Fibroblast of the aortic adventitia (primary cell): ENCODE results near the gene INHBB. TPM values are rescaled to one million over a fixed set of nuclear protein-coding genes. Genes with fewer than 3 reads are reported as not detected.
"Not testable (repeated sequence)": the region's sequence is repeated elsewhere in the genome, so short reads cannot be mapped to it uniquely, and the experiment has no call there.

Experiments used
- DNase-seq: peaks from one replicate; pipeline ENCODE4 v3.0.0-alpha.2; 2010; ENCODE audit warnings: low read depth
- H3K4me3 ChIP-seq: 2 replicates; pipeline ENCODE4 v1.5.1; 2011; ENCODE audit warnings: low read depth, mild to moderate bottlenecking, control low read depth, low read length, moderate library complexity
- total RNA-seq: library from RNA; depleted of rRNA; stranded (reverse); fragments of >200 nt; gene quantifications from 2 replicates; pipeline ENCODE4 v1.2.3, GENCODE V29; 2012; ENCODE audit warnings: low replicate concordance
- TF ChIP-seq, protein P1 (sequence below): IDR thresholded peaks from 2 replicates; pipeline ENCODE4 v1.5.1; 2011; ENCODE audit warnings: mild to moderate bottlenecking, low read length, control low read depth, inconsistent platforms; ENCODE audit not compliant: insufficient read depth

INHBB gene
- total RNA-seq, 1 donor, result not detected

DNA sequence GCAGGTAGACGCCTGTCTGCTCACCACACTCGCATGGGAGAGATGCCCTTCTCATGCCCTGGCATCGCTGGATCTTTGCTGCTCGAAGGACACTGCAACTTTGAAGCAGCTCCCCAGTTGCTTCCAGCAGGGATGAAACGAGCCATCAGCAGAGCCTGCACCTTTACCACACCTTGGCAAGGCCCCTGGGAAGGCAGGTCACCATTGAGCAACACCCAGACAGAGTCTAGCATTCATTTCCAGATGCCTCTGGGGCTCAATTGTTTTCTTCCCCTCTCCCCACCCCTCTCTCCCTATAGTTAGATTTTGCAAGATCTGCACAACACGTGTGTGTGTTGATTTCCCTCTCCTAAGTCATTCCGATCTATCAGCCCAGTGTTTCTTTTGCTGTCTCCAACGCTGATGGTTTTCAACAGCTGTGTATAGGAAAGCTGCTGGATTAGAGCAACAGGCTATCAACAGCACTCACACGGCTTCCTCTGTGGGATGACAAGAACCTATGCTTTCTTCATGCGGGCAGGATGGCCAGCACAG lies 25.6 kb upstream of the INHBB start:
- H3K4me3 ChIP-seq, result no peak overlapping the region
- peak; percentile 11 for DNase-seq
- TF ChIP-seq, protein P1, sequence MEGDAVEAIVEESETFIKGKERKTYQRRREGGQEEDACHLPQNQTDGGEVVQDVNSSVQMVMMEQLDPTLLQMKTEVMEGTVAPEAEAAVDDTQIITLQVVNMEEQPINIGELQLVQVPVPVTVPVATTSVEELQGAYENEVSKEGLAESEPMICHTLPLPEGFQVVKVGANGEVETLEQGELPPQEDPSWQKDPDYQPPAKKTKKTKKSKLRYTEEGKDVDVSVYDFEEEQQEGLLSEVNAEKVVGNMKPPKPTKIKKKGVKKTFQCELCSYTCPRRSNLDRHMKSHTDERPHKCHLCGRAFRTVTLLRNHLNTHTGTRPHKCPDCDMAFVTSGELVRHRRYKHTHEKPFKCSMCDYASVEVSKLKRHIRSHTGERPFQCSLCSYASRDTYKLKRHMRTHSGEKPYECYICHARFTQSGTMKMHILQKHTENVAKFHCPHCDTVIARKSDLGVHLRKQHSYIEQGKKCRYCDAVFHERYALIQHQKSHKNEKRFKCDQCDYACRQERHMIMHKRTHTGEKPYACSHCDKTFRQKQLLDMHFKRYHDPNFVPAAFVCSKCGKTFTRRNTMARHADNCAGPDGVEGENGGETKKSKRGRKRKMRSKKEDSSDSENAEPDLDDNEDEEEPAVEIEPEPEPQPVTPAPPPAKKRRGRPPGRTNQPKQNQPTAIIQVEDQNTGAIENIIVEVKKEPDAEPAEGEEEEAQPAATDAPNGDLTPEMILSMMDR, result no peak

DNA sequence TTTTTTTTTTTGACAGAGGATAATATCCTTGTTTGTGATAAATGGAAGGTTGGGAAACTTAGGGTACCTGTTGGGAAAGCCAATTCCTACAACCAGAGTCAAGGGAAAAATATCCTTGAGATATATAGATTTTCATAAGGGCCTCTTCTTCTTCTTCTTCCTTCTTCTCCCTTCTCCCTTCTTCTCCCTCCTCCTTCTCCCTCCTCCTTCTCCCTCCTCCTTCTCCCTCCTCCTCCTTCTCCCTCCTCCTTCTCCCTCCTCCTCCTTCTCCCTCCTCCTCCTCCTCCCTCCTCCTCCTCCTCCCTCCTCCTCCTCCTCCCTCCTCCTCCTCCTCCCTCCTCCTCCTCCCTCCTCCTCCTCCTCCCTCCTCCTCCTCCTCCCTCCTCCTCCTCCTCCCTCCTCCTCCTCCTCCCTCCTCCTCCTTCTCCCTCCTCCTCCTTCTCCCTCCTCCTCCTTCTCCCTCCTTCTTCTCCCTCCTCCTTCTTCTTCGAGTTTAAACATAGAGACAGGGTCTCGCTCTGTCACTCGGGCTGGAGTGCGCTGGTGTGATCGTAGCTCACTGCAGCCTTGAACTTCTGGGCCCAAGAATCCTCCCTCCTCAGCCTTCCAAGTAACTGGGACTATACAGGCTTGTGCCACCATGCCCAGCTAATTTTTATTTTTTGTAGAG lies 24.9 kb upstream of the INHBB start:
- not testable (repeated sequence) for H3K4me3 ChIP-seq, DNase-seq

DNA sequence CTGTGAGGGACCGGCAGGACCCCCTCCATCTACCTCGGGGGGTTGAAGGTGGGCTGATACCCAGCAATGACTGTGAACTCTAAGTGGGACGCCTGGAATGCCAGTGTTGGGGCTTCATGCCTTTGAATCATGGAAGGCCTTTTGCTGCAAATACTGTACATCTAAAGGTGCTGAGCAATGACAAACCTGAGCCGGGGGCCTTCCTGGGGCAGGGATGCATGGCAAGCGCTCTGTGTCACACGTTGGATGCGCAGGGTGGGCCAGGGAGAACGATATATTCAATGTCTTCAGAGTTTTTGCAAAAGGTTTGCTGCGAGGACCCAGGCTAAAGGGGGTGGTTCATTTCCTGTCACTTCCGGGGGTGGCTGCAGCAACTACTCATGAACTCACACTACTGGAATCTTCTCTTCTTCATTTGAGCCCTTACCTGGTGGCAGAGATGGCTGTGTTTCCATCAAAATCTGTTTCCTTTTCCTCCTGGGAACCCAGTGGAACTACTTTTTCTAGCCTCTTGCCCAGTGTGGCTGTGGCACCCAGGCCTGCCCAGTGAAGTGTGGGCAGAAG lies 24.1 kb upstream of the INHBB start:
- DNase-seq, result no peak
- H3K4me3 ChIP-seq, result no peak overlapping the region
- TF ChIP-seq, protein P1, result no peak

DNA sequence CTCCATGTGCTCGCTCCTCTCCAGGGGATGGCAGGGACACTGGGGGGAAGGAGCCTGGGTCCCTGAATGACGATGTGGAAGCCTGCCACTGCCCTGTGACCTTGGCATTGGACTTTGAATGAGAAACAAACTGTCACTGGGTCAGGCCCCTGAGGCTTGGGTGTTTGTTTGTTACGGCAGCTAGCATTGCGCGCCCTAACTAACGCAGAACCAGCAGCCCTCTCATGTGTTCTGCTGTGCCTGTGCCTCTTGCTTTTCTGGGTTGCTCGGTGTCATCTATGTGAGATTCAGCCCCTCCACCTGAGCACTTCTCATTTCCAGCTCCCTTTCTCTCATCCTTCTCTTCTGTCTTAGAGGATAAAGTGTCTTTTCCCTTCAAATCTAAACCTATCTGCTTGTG lies 23.6 kb upstream of the INHBB start:
- no peak overlapping the region for H3K4me3 ChIP-seq
- TF ChIP-seq, protein P1, result no peak
- no peak for DNase-seq

DNA sequence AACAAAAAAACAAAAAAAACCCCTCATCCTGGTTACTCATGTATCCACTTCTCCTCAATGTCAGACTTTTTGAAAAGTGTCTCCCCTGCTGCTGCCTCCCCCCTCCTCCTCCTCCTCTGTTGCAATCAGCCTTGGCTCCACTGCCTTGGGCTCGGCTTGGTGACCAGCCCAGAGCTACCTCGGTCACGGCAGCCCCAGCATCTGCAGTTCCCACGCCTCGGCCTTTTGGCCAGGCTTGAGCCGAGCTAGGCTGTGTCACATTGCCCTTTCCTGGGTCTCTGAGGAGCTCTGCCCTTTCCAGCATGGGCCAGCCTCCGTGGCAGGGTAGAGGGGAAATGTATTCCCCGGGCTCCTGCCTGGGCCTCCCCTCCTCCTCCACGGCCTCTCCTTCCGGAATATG lies 22.7 kb upstream of the INHBB start:
- H3K4me3 ChIP-seq, result no peak overlapping the region
- TF ChIP-seq, protein P1, result no peak
- peak; percentile 76 for DNase-seq

DNA sequence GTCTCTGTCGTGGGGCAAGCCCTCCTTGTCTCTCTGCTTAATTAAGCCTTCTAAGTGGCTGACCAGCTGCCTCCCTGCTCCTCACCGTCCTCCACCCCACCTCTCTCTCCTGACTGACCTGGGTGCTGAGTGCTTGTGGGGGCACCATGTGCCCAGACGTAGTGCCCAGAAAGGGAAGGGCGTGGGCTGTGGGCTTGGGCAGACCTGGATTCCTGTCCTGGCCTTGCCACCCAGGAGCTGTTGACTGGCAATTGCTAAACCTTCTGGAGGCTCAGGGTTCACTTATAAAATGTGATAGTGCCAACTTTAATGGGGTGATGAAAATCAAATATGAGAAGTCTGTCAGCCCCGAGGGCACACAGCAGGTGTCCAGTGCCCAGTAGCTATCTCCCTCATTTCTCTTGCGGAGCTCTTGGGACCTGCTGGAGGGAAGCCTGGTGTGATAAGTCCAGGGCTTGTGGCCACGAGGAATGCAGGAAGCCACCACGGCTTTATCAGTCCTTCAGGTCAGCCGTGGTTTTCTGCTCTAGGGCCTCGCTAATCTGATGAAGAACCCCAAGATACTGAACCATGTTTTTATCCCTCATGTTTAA lies 22.0 kb upstream of the INHBB start:
- TF ChIP-seq, protein P1, result no peak
- DNase-seq, result no peak
- H3K4me3 ChIP-seq, result no peak overlapping the region

DNA sequence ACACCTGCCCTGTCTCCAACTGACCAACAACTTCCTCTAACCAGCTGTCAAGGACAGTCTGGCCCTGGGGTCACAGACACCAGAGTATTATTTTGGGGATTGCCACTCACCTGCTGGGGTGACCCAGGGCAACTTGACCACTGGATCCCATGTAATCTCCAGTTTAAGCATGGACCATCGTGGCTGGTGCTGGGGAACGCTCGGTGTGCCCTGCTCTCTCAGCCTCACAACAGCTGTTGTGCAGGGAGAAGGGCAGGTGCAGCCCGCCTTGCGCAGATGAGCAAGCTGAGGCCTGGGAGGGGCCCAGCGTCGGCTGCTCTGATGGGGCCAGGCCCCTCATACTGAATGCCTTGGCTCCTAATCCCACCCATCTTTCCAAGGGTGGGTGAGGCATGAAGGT lies 21.0 kb upstream of the INHBB start:
- no peak for DNase-seq
- TF ChIP-seq, protein P1, result no peak
- no peak overlapping the region for H3K4me3 ChIP-seq
